CD4-positive, alpha-beta T cell treated with Interleukin-10 for 1 hour (primary cell): ENCODE results near the gene ADCY9.
A peak's percentile ranks its signal among the peaks of the same experiment; 100 is the strongest.
"Not testable (repeated sequence)": the region's sequence is repeated elsewhere in the genome, so short reads cannot be mapped to it uniquely, and the experiment has no call there.

Experiments
- DNase-seq: peaks from one replicate; pipeline ENCODE4 v3.0.0-alpha.2; 2020

The ADCY9 gene

GRCh38 chr16:4064950-4065352, 51.3 kb downstream of the ADCY9 start:
- DNase-seq, result peak; percentile 61

- no peak for DNase-seq
Observed at GRCh38 chr16:4062212-4062802, 53.9 kb downstream of the ADCY9 start.

GRCh38 chr16:4060823-4061222, 55.4 kb downstream of the ADCY9 start:
- no peak for DNase-seq

- peak; percentile 49 for DNase-seq
Observed at GRCh38 chr16:4060009-4060408, 56.2 kb downstream of the ADCY9 start.

GRCh38 chr16:4058386-4058785, 57.9 kb downstream of the ADCY9 start:
- DNase-seq, result no peak

GRCh38 chr16:4057439-4057877, 58.8 kb downstream of the ADCY9 start:
- DNase-seq, result no peak

GRCh38 chr16:4056161-4057105, 59.8 kb downstream of the ADCY9 start:
- DNase-seq, result no peak

GRCh38 chr16:4055748-4056147, 60.5 kb downstream of the ADCY9 start:
- DNase-seq, result no peak

GRCh38 chr16:4053301-4053845, 62.9 kb downstream of the ADCY9 start:
- DNase-seq, result no peak

GRCh38 chr16:4052801-4053293, 63.4 kb downstream of the ADCY9 start:
- DNase-seq, result no peak

GRCh38 chr16:4052096-4052495, 64.1 kb downstream of the ADCY9 start:
- DNase-seq, result no peak

GRCh38 chr16:4051591-4051990, 64.7 kb downstream of the ADCY9 start:
- no peak for DNase-seq

GRCh38 chr16:4049031-4049430, 67.2 kb downstream of the ADCY9 start:
- no peak for DNase-seq

GRCh38 chr16:4048481-4048880, 67.8 kb downstream of the ADCY9 start:
- no peak for DNase-seq

GRCh38 chr16:4046221-4046620, 70.0 kb downstream of the ADCY9 start:
- DNase-seq, result no peak

- not testable (repeated sequence) for DNase-seq
Observed at GRCh38 chr16:4045561-4045960, 70.7 kb downstream of the ADCY9 start.

GRCh38 chr16:4042581-4042980, 73.7 kb downstream of the ADCY9 start:
- no peak for DNase-seq

GRCh38 chr16:4038448-4038847, 77.8 kb downstream of the ADCY9 start:
- DNase-seq, result no peak

- DNase-seq, result not testable (repeated sequence)
Observed at GRCh38 chr16:4036952-4037351, 79.3 kb downstream of the ADCY9 start.

- no peak for DNase-seq
Observed at GRCh38 chr16:4034963-4035362, 81.3 kb downstream of the ADCY9 start.

- DNase-seq, result no peak
Observed at GRCh38 chr16:4033951-4034350, 82.3 kb downstream of the ADCY9 start.

- DNase-seq, result peak; percentile 14
Observed at GRCh38 chr16:4032768-4033167, 83.5 kb downstream of the ADCY9 start.

GRCh38 chr16:4028144-4028543, 88.1 kb downstream of the ADCY9 start:
- no peak for DNase-seq

GRCh38 chr16:4026854-4027253, 89.4 kb downstream of the ADCY9 start:
- DNase-seq, result no peak
